HepG2 (cell line): ENCODE measurements around the gene CDC14B. TPM values are rescaled to one million over a fixed set of nuclear protein-coding genes. Genes with fewer than 3 reads are reported as not detected.
A peak's percentile ranks its signal among the peaks of the same experiment; 100 is the strongest.

Experiments used
- ATAC-seq: fragments of 200-7000 bp; cut with Tn5 transposase; 3 replicates; pipeline ENCODE4 v1.9.1; 2020; ENCODE audit warnings: mild to moderate bottlenecking, moderate library complexity
- BruUV-seq: library from RNA; stranded (reverse); fragments of 400-500 nt; replicated peaks from 2 replicates; lab custom pipeline; 2021; lab: Mats Ljungman, UMichigan
- CTCF ChIA-PET: fragments of 300-600 bp; formaldehyde crosslinking; extraction: SDS; loops from one replicate; lab custom pipeline; 2021; ENCODE audit warnings: low total read pairs, inconsistent platforms, low intra/inter-chr PET ratio; lab: Yijun Ruan, JAX
- POLR2A ChIA-PET: fragments of 350-600 bp; sonication (Branson Sonifier 250); formaldehyde crosslinking; loops from one replicate; lab custom pipeline; 2020; ENCODE audit warnings: antibody characterized with exemption, inconsistent platforms; lab: Yijun Ruan, JAX
- DNase-seq: peaks from one replicate; pipeline ENCODE4 v3.0.0-alpha.2; 2015; ENCODE audit warnings: low spot score
- FAIRE-seq: peaks from 3 replicates; lab custom pipeline; 2011; peaks lifted over from hg19 to GRCh38; lab: Jason Lieb, UNC
- H2AFZ ChIP-seq: one replicate; pipeline ENCODE4 v1.6.1; 2011; ENCODE audit warnings: low read length, inconsistent platforms
- H3K27ac ChIP-seq: fragments of 300-600 bp; 3 replicates; pipeline ENCODE4 v1.8.0; 2011; ENCODE audit warnings: mixed run types, mild to moderate bottlenecking, mixed read lengths, low read length, inconsistent platforms; ENCODE audit not compliant: insufficient read depth; ENCODE audit errors: extremely low read length
- H3K27me3 ChIP-seq, 2 experiments: fragments of 200-600 bp in 1 of 2; 2 replicates in 1 of 2; 3 replicates in 1 of 2; pipeline versions ENCODE4 v1.6.0 to v1.8.0; 2011; ENCODE audit warnings: low read length in 2 of 2, mild to moderate bottlenecking in 2 of 2, moderate library complexity in 2 of 2, inconsistent platforms in 1 of 2; ENCODE audit not compliant: insufficient read depth in 2 of 2, control insufficient read depth in 1 of 2
- H3K36me3 ChIP-seq, 2 experiments: fragments of 200-600 bp in 1 of 2; replicated peaks in 1 of 2; 2 replicates in 1 of 2; 3 replicates in 1 of 2; pipeline versions ENCODE4 v1.5.1 to v1.8.0; 2011; ENCODE audit warnings: low read length in 2 of 2, inconsistent platforms in 1 of 2; ENCODE audit not compliant: insufficient read depth in 2 of 2, control insufficient read depth in 1 of 2
- H3K4me1 ChIP-seq: 2 replicates; pipeline ENCODE4 v1.5.1; 2012; ENCODE audit warnings: low read length, inconsistent platforms; ENCODE audit not compliant: insufficient read depth
- H3K4me2 ChIP-seq: 2 replicates; pipeline ENCODE4 v1.6.0; 2011; ENCODE audit warnings: low read depth, low read length, inconsistent platforms
- H3K4me3 ChIP-seq, 3 experiments: fragments of 200-600 bp in 1 of 3; sonication (generic), shearing (Covaris generic) in 1 of 3; replicated peaks in 1 of 3; 2 replicates each; pipeline ENCODE4 v1.5.1; 2011 to 2016; ENCODE audit warnings: low read length in 3 of 3, inconsistent platforms in 2 of 3, low read depth in 2 of 3, mild to moderate bottlenecking in 2 of 3, control low read depth in 1 of 3, mixed read lengths in 1 of 3; ENCODE audit not compliant: insufficient read depth in 1 of 3
- H3K79me2 ChIP-seq: one replicate; pipeline ENCODE4 v1.6.1; 2011; ENCODE audit warnings: low read length, inconsistent platforms; ENCODE audit not compliant: insufficient read depth
- H3K9ac ChIP-seq: 2 replicates; pipeline ENCODE4 v1.6.0; 2011; ENCODE audit warnings: mild to moderate bottlenecking, low read depth, low read length, inconsistent platforms; ENCODE audit not compliant: insufficient read depth
- H3K9me3 ChIP-seq: 2 replicates; pipeline ENCODE4 v1.5.1; 2012; ENCODE audit warnings: mild to moderate bottlenecking, low read length
- H4K20me1 ChIP-seq: 2 replicates; pipeline ENCODE4 v1.6.0; 2011; ENCODE audit warnings: inconsistent platforms, mild to moderate bottlenecking, low read length, moderate library complexity; ENCODE audit not compliant: insufficient read depth
- BCL3 ChIP-seq: sonication (generic); formaldehyde crosslinking; IDR thresholded peaks from 2 replicates; pipeline ENCODE4 v1.5.1; 2020; ENCODE audit warnings: mild to moderate bottlenecking, missing genetic modification reagents, moderate library complexity
- E2F5 ChIP-seq: sonication (generic); formaldehyde crosslinking; conservative IDR thresholded peaks from 2 replicates; pipeline ENCODE4 v1.4.0; 2020; ENCODE audit warnings: missing genetic modification reagents
- HOXA7 ChIP-seq: sonication (generic); formaldehyde crosslinking; IDR thresholded peaks from 2 replicates; pipeline ENCODE4 v1.8.1; 2022; ENCODE audit warnings: mild to moderate bottlenecking, missing genetic modification reagents, moderate library complexity
- KDM4B ChIP-seq: sonication (generic); formaldehyde crosslinking; IDR thresholded peaks from 2 replicates; pipeline ENCODE4 v1.4.0; 2020; ENCODE audit warnings: missing genetic modification reagents
- NAIF1 ChIP-seq: sonication (generic); formaldehyde crosslinking; IDR thresholded peaks from 2 replicates; pipeline ENCODE4 v1.5.0; 2020; ENCODE audit warnings: mild to moderate bottlenecking, missing genetic modification reagents, borderline replicate concordance
- NR1H2 ChIP-seq: sonication (generic); formaldehyde crosslinking; IDR thresholded peaks from 2 replicates; pipeline ENCODE4 v1.8.1; 2022; ENCODE audit warnings: low read depth, missing genetic modification reagents, borderline replicate concordance
- RARA ChIP-seq: IDR thresholded peaks from 2 replicates; pipeline ENCODE4 v1.6.1; 2016; ENCODE audit warnings: missing genetic modification reagents, missing compliant biosample characterization
- SMARCE1 ChIP-seq: fragments of 450-650 bp; IDR thresholded peaks from 2 replicates; pipeline ENCODE4 v1.6.1; 2017; ENCODE audit warnings: borderline replicate concordance
- SNAPC5 ChIP-seq: sonication (generic); formaldehyde crosslinking; IDR thresholded peaks from 2 replicates; pipeline ENCODE4 v1.8.1; 2023; ENCODE audit warnings: mild to moderate bottlenecking, missing genetic modification reagents, borderline replicate concordance
- SSRP1 ChIP-seq: IDR thresholded peaks from 2 replicates; pipeline ENCODE4 v1.6.1; 2016; ENCODE audit warnings: control low read depth
- TBP ChIP-seq: sonication (generic); formaldehyde crosslinking; IDR thresholded peaks from 2 replicates; pipeline ENCODE4 v1.5.0; 2020; ENCODE audit warnings: missing genetic modification reagents
- ZBTB38 ChIP-seq: sonication (generic); formaldehyde crosslinking; IDR thresholded peaks from 2 replicates; pipeline ENCODE4 v1.5.1; 2020; ENCODE audit warnings: mild to moderate bottlenecking, missing genetic modification reagents
- ZNF432 ChIP-seq: sonication (generic); formaldehyde crosslinking; IDR thresholded peaks from 2 replicates; pipeline ENCODE4 v1.5.0; 2020; ENCODE audit warnings: missing genetic modification reagents, mild to moderate bottlenecking, borderline replicate concordance
- ZNF501 ChIP-seq: sonication (generic); formaldehyde crosslinking; IDR thresholded peaks from 2 replicates; pipeline ENCODE4 v1.5.1; 2020; ENCODE audit warnings: mild to moderate bottlenecking, moderate library complexity, missing genetic modification reagents
- ZNF598 ChIP-seq: sonication (generic); formaldehyde crosslinking; IDR thresholded peaks from 2 replicates; pipeline ENCODE4 v1.5.1; 2020; ENCODE audit warnings: mild to moderate bottlenecking, missing genetic modification reagents, borderline replicate concordance
- ZNF687 ChIP-seq: sonication (generic); formaldehyde crosslinking; IDR thresholded peaks from 2 replicates; pipeline ENCODE4 v1.5.1; 2020; ENCODE audit warnings: mild to moderate bottlenecking, missing genetic modification reagents, moderate library complexity
- ZNF788 ChIP-seq: sonication (generic); formaldehyde crosslinking; IDR thresholded peaks from 2 replicates; pipeline ENCODE4 v1.5.0; 2020; ENCODE audit warnings: mild to moderate bottlenecking, missing genetic modification reagents, borderline replicate concordance
- ZNF816 ChIP-seq: sonication (generic); formaldehyde crosslinking; IDR thresholded peaks from 2 replicates; pipeline ENCODE4 v1.8.0; 2022; ENCODE audit warnings: missing genetic modification reagents, mild to moderate bottlenecking, borderline replicate concordance
- WGBS: methylation state at CpG from one replicate; pipeline ENCODE4 v1.1.6; 2017; ENCODE audit warnings: low lambda C conversion rate; 5-methylcytosine and 5-hydroxymethylcytosine counted together
- in situ Hi-C: cut with HindIII; loops from 2 replicates; pipeline ENCODE4 v1.10.0; 2017; ENCODE audit warnings: low pct_unique_long_range_greater_than_20kb; ENCODE audit not compliant: extremely low pct_ligation_motif_present
- intact Hi-C: fragments of 100-400 bp; cut with micrococcal nuclease; formaldehyde crosslinking; loops from one replicate; pipeline ENCODE4 v1.10.0; 2022; ENCODE audit not compliant: unreplicated experiment
- polyA plus RNA-seq, 8 experiments: library from polyadenylated mRNA; depleted of rRNA in 3 of 8; stranded (reverse) in 7 of 8; unstranded in 1 of 8; fragments of >200 nt; fragmentation: Illumina TruSeq in 4 of 8; extraction: Trizol in 4 of 8; gene quantifications; 2 replicates each; pipeline versions ENCODE4 v1.2.1 to v1.2.3, GENCODE V29; 2011 to 2016; ENCODE audit warnings: low read depth in 4 of 8, missing spikeins in 1 of 8, mixed read lengths in 1 of 8; ENCODE audit not compliant: insufficient read depth in 1 of 8
- total RNA-seq, 5 experiments: library from RNA; depleted of rRNA; stranded (reverse); fragments of >200 nt; fragmentation: Illumina TruSeq; extraction: Trizol; gene quantifications; 2 replicates each; pipeline ENCODE4 v1.2.3, GENCODE V29; 2016; ENCODE audit warnings: low read depth in 1 of 5

The CDC14B gene
- total and polyA plus RNA-seq, 2 of the 13 experiments (the other 11 are each of a cell fraction or from before 2014, with no cell fraction given) = 25.8 to 33.3 TPM

- CTCF ChIA-PET = no interaction called here
- Histone ChIP-seq H3K4me3 (peak overlapping the region in 1 of 3 experiments; percentile 5; a peak in 1 of 6 replicates), H3K79me2 (no peaks in the 10 kb centered on the region)
- TF ChIP-seq NAIF1 (CRISPR knock-in tag) (0 out of 2 replicates have a peak, but pooled peaks have one; percentile 26), ZNF432 (no peak), ZNF816 (CRISPR knock-in tag) (no peak), ZNF598 (peak; percentile 26; the same call in 1 of the 2 replicates), ZNF788 (CRISPR knock-in tag) (no peak), E2F5 (CRISPR knock-in tag) (no peak), KDM4B (CRISPR knock-in tag) (no peak), HOXA7 (no peak), SSRP1 (CRISPR knock-in tag) (peak; percentile 19; the same call in 1 of the 2 replicates), TBP (CRISPR knock-in tag) (no peak), RARA (CRISPR knock-in tag) (no peak), SMARCE1 (no peak), ZBTB38 (peak; percentile 90), ZNF501 (CRISPR knock-in tag) (peak; percentile 52), SNAPC5 (no peak), NR1H2 (CRISPR knock-in tag) (no peak), BCL3 (CRISPR knock-in tag) (0 out of 2 replicates have a peak, but pooled peaks have one; percentile 31), ZNF687 (CRISPR knock-in tag) (peak; percentile 53)
- TF ChIP-seq, all 625 proteins: peak for 7
- H4K20me1 ChIP-seq = no peaks in the 10 kb centered on the region
- ATAC-seq (no peak), DNase-seq (no peak), FAIRE-seq (no peak)
- BruUV-seq = no TSS peak
- H3K4me1 ChIP-seq = peaks cover 97% of the 10 kb centered on the region
- H3K36me3 ChIP-seq = peaks cover 7 to 39% of the 10 kb centered on the region in 2 experiments; a peak in 4 of 5 replicates
- no peak overlapping the region for H2AFZ ChIP-seq
- WGBS = 94% methylated on average over 10 of the region's 12 CpGs
- POLR2A ChIA-PET = interaction anchor here (0.7 to 4.3 kb wide), 4 partner anchors 10 to 115 kb away, joined by 3 to 27 read pairs (median 4); no protein-coding TSS in a partner anchor
- in situ Hi-C loops (no loop called here), intact Hi-C loops (no loop called here)
- no peaks in the 10 kb centered on the region for H3K9me3 ChIP-seq
- no peaks in the 10 kb centered on the region for H3K27me3 ChIP-seq
- H3K27ac ChIP-seq = peak overlapping the region; percentile 98
- H3K4me2 ChIP-seq = peak overlapping the region; percentile 62
- peak overlapping the region; percentile 82 for H3K9ac ChIP-seq
Measured at GRCh38 chr9:96489482-96489979, 130.1 kb downstream of the CDC14B start.
